Jurkat, Clone E6-1 (cell line): ENCODE data around the gene PDCL3.
A peak's percentile ranks its signal among the peaks of the same experiment; 100 is the strongest.

Source experiments
- DNase-seq: peaks from one replicate; pipeline ENCODE4 v3.0.0-alpha.2; 2011; ENCODE audit warnings: low read depth, low spot score
- H3K4me3 ChIP-seq: 2 replicates; pipeline ENCODE4 v1.5.1; 2011; ENCODE audit warnings: mild to moderate bottlenecking, low read length, control low read depth, moderate library complexity

The PDCL3 gene

GRCh38 chr2:100603948-100604633 is 41.3 kb downstream of the PDCL3 start:
- no peak for DNase-seq
- no peak overlapping the region for H3K4me3 ChIP-seq

GRCh38 chr2:100606332-100606725 is 43.5 kb downstream of the PDCL3 start:
- DNase-seq = no peak
- H3K4me3 ChIP-seq = no peak overlapping the region

- peak; percentile 60 for DNase-seq
These were observed 44.0 kb downstream of the PDCL3 start for GRCh38 chr2:100606726-100607343.

GRCh38 chr2:100610381-100610831 is 47.6 kb downstream of the PDCL3 start:
- H3K4me3 ChIP-seq = no peak overlapping the region
- peak; percentile 69 for DNase-seq

More at GRCh38 chr2:100606726-100607343, 44.0 kb downstream of the PDCL3 start:
- H3K4me3 ChIP-seq = no peak overlapping the region

GRCh38 chr2:100611079-100612029 is 48.6 kb downstream of the PDCL3 start:
- DNase-seq = no peak
- no peak overlapping the region for H3K4me3 ChIP-seq

GRCh38 chr2:100612388-100613000 is 49.7 kb downstream of the PDCL3 start:
- H3K4me3 ChIP-seq = no peak overlapping the region
- DNase-seq = no peak

- no peak overlapping the region for H3K4me3 ChIP-seq
- no peak for DNase-seq
These were observed 50.9 kb downstream of the PDCL3 start for GRCh38 chr2:100613719-100614118.

- DNase-seq = no peak
- no peak overlapping the region for H3K4me3 ChIP-seq
These were observed 51.7 kb downstream of the PDCL3 start for GRCh38 chr2:100614455-100615000.

GRCh38 chr2:100615471-100615870 is 52.7 kb downstream of the PDCL3 start:
- no peak for DNase-seq
- H3K4me3 ChIP-seq = no peak overlapping the region

GRCh38 chr2:100615886-100616285 is 53.1 kb downstream of the PDCL3 start:
- no peak overlapping the region for H3K4me3 ChIP-seq
- DNase-seq = no peak

- no peak for DNase-seq
These were observed 54.1 kb downstream of the PDCL3 start for GRCh38 chr2:100616841-100617390.

GRCh38 chr2:100619951-100620350 is 57.2 kb downstream of the PDCL3 start:
- H3K4me3 ChIP-seq = no peak overlapping the region
- no peak for DNase-seq

More at GRCh38 chr2:100616841-100617390, 54.1 kb downstream of the PDCL3 start:
- no peak overlapping the region for H3K4me3 ChIP-seq

GRCh38 chr2:100620481-100620880 is 57.7 kb downstream of the PDCL3 start:
- no peak overlapping the region for H3K4me3 ChIP-seq
- no peak for DNase-seq

- H3K4me3 ChIP-seq = no peak overlapping the region
- no peak for DNase-seq
These were observed 58.7 kb downstream of the PDCL3 start for GRCh38 chr2:100621371-100621951.

GRCh38 chr2:100623033-100623715 is 60.4 kb downstream of the PDCL3 start:
- no peak for DNase-seq
- no peak overlapping the region for H3K4me3 ChIP-seq

- H3K4me3 ChIP-seq = no peak overlapping the region
- DNase-seq = no peak
These were observed 61.1 kb downstream of the PDCL3 start for GRCh38 chr2:100623930-100624329.

GRCh38 chr2:100624536-100624935 is 61.7 kb downstream of the PDCL3 start:
- no peak overlapping the region for H3K4me3 ChIP-seq
- no peak for DNase-seq

- H3K4me3 ChIP-seq = no peak overlapping the region
- no peak for DNase-seq
These were observed 62.9 kb downstream of the PDCL3 start for GRCh38 chr2:100625717-100626116.
